Brain microvascular endothelial cell (primary cell): ENCODE results near the gene SGCE.

Experiments used
- DNase-seq: peaks from one replicate; pipeline ENCODE4 v3.0.0-alpha.2; 2020
- H3K27ac ChIP-seq: fragments of 250-450 bp; sonication (Bioruptor Pico); 2 replicates; pipeline ENCODE4 v1.5.1; 2020; ENCODE audit warnings: mild to moderate bottlenecking, moderate library complexity
- H3K27me3 ChIP-seq: fragments of 250-450 bp; sonication (Bioruptor Pico); replicated peaks from 2 replicates; pipeline ENCODE4 v1.5.1; 2020; ENCODE audit warnings: mild to moderate bottlenecking
- H3K36me3 ChIP-seq: fragments of 250-450 bp; sonication (Bioruptor Pico); replicated peaks from 2 replicates; pipeline ENCODE4 v1.5.1; 2020; ENCODE audit warnings: mild to moderate bottlenecking
- H3K4me3 ChIP-seq: 2 replicates; pipeline ENCODE4 v1.5.1; 2011; ENCODE audit warnings: low read depth, mild to moderate bottlenecking, control low read depth, low read length, moderate library complexity
- CTCF ChIP-seq: IDR thresholded peaks from 2 replicates; pipeline ENCODE4 v1.5.1; 2011; ENCODE audit warnings: low read depth, mild to moderate bottlenecking, moderate library complexity, low read length, control low read depth, inconsistent platforms; ENCODE audit errors: missing control alignments
- in situ Hi-C: cut with HindIII; loops from 2 replicates; pipeline ENCODE4 v1.10.0; 2017; ENCODE audit warnings: low sequenced_read_pairs, low pct_ligation_motif_present

SGCE gene

GRCh38 chr7:94676431-94676830 lies 20.5 kb upstream of the SGCE start:
- Histone ChIP-seq H3K4me3 (no peak overlapping the region), H3K27ac (peak overlapping the region; percentile 23), H3K27me3 (no peaks in the 10 kb centered on the region), H3K36me3 (no peaks in the 10 kb centered on the region)
- in situ Hi-C loops: no loop called here
- TF ChIP-seq CTCF: no peak
- peak; percentile 64 for DNase-seq

GRCh38 chr7:94675356-94675755 lies 19.4 kb upstream of the SGCE start:
- Histone ChIP-seq H3K4me3 (no peak overlapping the region), H3K36me3 (no peaks in the 10 kb centered on the region), H3K27ac (no peak overlapping the region), H3K27me3 (no peaks in the 10 kb centered on the region)
- in situ Hi-C loops: no loop called here
- no peak for TF ChIP-seq CTCF
- no peak for DNase-seq

GRCh38 chr7:94671444-94672235 lies 15.7 kb upstream of the SGCE start:
- Histone ChIP-seq H3K4me3 (no peak overlapping the region), H3K27ac (no peak overlapping the region), H3K27me3 (no peaks in the 10 kb centered on the region), H3K36me3 (no peaks in the 10 kb centered on the region)
- no peak for DNase-seq
- in situ Hi-C loops: no loop called here
- TF ChIP-seq CTCF: no peak

GRCh38 chr7:94669773-94670495 lies 14.0 kb upstream of the SGCE start:
- H3K36me3 ChIP-seq: no peaks in the 10 kb centered on the region
- H3K27me3 ChIP-seq: no peaks in the 10 kb centered on the region
- in situ Hi-C loops: no loop called here
- DNase-seq: no peak
- TF ChIP-seq CTCF: no peak
- no peak overlapping the region for H3K27ac ChIP-seq
- no peak overlapping the region for H3K4me3 ChIP-seq

- Histone ChIP-seq H3K4me3 (no peak overlapping the region), H3K27ac (no peak overlapping the region), H3K36me3 (no peaks in the 10 kb centered on the region), H3K27me3 (no peaks in the 10 kb centered on the region)
- in situ Hi-C loops: no loop called here
- no peak for TF ChIP-seq CTCF
- no peak for DNase-seq
Measured at GRCh38 chr7:94666879-94667587, 11.1 kb upstream of the SGCE start.
